HFFc6 (cell line): ENCODE measurements around the gene ZNF692. TPM values are rescaled to one million over a fixed set of nuclear protein-coding genes. Genes with fewer than 3 reads are reported as not detected.

Source experiments
- DNase-seq: peaks from one replicate; pipeline ENCODE4 v3.0.0-alpha.2; 2018
- H3K27ac Mint-ChIP-seq: 2 replicates; pipeline ENCODE4 v1.8.0; 2020; ENCODE audit warnings: mild to moderate bottlenecking, mixed read lengths
- H3K27me3 Mint-ChIP-seq: 2 replicates; pipeline ENCODE4 v1.8.0; 2021; ENCODE audit warnings: mild to moderate bottlenecking, moderate library complexity, mixed read lengths; ENCODE audit not compliant: insufficient read depth
- H3K36me3 Mint-ChIP-seq: 2 replicates; pipeline ENCODE4 v1.8.0; 2021; ENCODE audit warnings: low read depth, mixed read lengths
- H3K4me1 Mint-ChIP-seq: 2 replicates; pipeline ENCODE4 v1.8.0; 2020; ENCODE audit warnings: low read depth, mixed read lengths
- H3K4me3 Mint-ChIP-seq: 2 replicates; pipeline ENCODE4 v1.8.0; 2020; ENCODE audit warnings: mild to moderate bottlenecking, moderate library complexity, mixed read lengths
- H3K9me3 Mint-ChIP-seq: 2 replicates; pipeline ENCODE4 v1.8.0; 2020; ENCODE audit warnings: mild to moderate bottlenecking, mixed read lengths
- CTCF ChIP-seq: fragments of 200-600 bp; sonication (generic); IDR thresholded peaks from 2 replicates; pipeline ENCODE4 v1.5.0; 2021; ENCODE audit warnings: antibody characterized with exemption, mild to moderate bottlenecking
- total RNA-seq, 6 experiments: library from RNA; stranded (reverse); fragmentation: NEBNext Ultra II Directional; extraction: Animal tissue kit (Norgen Biotek cat#: 25700); gene quantifications; 2 replicates in 1 of 6; 3 replicates in 5 of 6; pipeline ENCODE4 v1.2.3, GENCODE V29; 2021

Gene ZNF692
- total RNA-seq, 6 experiments from 2014 or later, result 18.4 to 28.9 (median 21.1) TPM

- TF ChIP-seq CTCF, result no peak
- Mint-ChIP-seq H3K4me3 (no peak overlapping the region), H3K27me3 (peaks cover 7% of the 10 kb centered on the region)
Measured at GRCh38 chr1:248904437-248905216, 45.7 kb upstream of the ZNF692 start.

DNA sequence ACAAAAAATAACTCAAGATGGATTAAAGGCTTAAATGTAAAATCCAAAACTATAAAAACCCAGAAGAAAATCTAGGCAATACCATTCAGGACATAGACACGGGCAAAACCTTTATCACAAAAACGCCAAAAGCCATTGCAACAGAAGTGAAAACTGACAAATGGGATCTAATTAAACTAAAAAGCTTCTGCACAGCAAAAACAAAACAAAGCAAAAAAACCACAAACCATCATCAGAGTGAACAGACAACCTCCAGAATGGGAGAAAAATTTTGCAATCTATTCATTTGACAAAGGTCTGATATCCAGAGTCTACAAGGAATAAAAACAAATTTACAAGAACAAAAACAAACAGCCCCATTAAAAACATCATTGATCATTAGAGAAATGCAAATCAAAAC, 42.7 kb upstream of the ZNF692 start:
- no peaks in the 10 kb centered on the region for H3K36me3 Mint-ChIP-seq
- H3K9me3 Mint-ChIP-seq, result no peaks in the 10 kb centered on the region
- H3K4me3 Mint-ChIP-seq, result no peak overlapping the region
- H3K27ac Mint-ChIP-seq, result no peak overlapping the region
- peaks cover 15% of the 10 kb centered on the region for H3K27me3 Mint-ChIP-seq
- no peaks in the 10 kb centered on the region for H3K4me1 Mint-ChIP-seq
- TF ChIP-seq CTCF, result no peak
- DNase-seq, result no peak

More at GRCh38 chr1:248904437-248905216, 45.7 kb upstream of the ZNF692 start:
- DNase-seq, result no peak
- peaks cover 28% of the 10 kb centered on the region for H3K4me1 Mint-ChIP-seq
- no peaks in the 10 kb centered on the region for H3K36me3 Mint-ChIP-seq
- H3K9me3 Mint-ChIP-seq, result no peaks in the 10 kb centered on the region
- no peak overlapping the region for H3K27ac Mint-ChIP-seq

DNA sequence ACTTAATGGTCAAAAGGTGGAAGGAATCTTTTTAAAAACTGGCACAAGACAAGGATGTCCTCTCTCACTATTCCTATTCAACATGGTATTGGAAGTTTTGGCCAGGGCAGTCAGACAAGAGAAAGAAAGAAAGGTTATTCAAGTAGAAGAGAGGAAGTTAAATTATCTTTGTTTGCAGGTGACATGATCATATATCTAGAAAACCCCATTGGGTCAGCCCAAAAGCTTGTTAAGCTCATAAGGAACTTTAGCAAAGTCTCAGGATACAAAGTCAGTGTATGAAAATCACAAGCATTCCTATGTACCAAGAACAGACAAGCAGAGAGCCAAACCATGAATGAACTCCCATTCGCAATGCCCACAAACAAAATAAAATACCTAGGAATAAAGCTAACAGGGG, 41.8 kb upstream of the ZNF692 start:
- Mint-ChIP-seq H3K27ac (no peak overlapping the region), H3K9me3 (no peaks in the 10 kb centered on the region), H3K4me1 (no peaks in the 10 kb centered on the region), H3K4me3 (no peak overlapping the region), H3K36me3 (no peaks in the 10 kb centered on the region), H3K27me3 (peaks cover 17% of the 10 kb centered on the region)
- no peak for DNase-seq
- no peak for TF ChIP-seq CTCF

- Mint-ChIP-seq H3K27me3 (peaks cover 19% of the 10 kb centered on the region), H3K36me3 (no peaks in the 10 kb centered on the region), H3K9me3 (no peaks in the 10 kb centered on the region), H3K4me3 (no peak overlapping the region), H3K4me1 (no peaks in the 10 kb centered on the region), H3K27ac (no peak overlapping the region)
- TF ChIP-seq CTCF, result no peak
- no peak for DNase-seq
Measured at GRCh38 chr1:248897412-248898337, 38.8 kb upstream of the ZNF692 start.

GRCh38 chr1:248894837-248895236, 36.0 kb upstream of the ZNF692 start:
- Mint-ChIP-seq H3K27me3 (peaks cover 14% of the 10 kb centered on the region), H3K36me3 (no peaks in the 10 kb centered on the region), H3K27ac (no peak overlapping the region), H3K4me1 (no peaks in the 10 kb centered on the region), H3K4me3 (no peak overlapping the region), H3K9me3 (no peaks in the 10 kb centered on the region)
- DNase-seq, result no peak
- TF ChIP-seq CTCF, result no peak
